K562 (cell line): ENCODE measurements around the gene RHOT1. TPM values are rescaled to one million over a fixed set of nuclear protein-coding genes. Genes with fewer than 3 reads are reported as not detected.
A peak's percentile ranks its signal among the peaks of the same experiment; 100 is the strongest.

Experiments
- BRD9 ChIP-seq: fragments of 450-650 bp; IDR thresholded peaks from 2 replicates; pipeline ENCODE4 v1.6.1; 2018; ENCODE audit warnings: low read depth; ENCODE audit not compliant: partially characterized antibody
- CBX3 ChIP-seq, 2 experiments: IDR thresholded peaks; 1 replicate in 1 of 2; 2 replicates in 1 of 2; pipeline ENCODE4 v1.6.1; 2012; ENCODE audit warnings: inconsistent platforms in 2 of 2, low read length in 2 of 2, borderline replicate concordance in 1 of 2, control low read depth in 1 of 2
- CC2D1A ChIP-seq: fragments of 450-650 bp; IDR thresholded peaks from 2 replicates; pipeline ENCODE4 v1.6.1; 2017; ENCODE audit warnings: mild to moderate bottlenecking
- CXXC5 ChIP-seq: fragments of 250-450 bp; sonication (Bioruptor Pico); IDR thresholded peaks from 2 replicates; pipeline ENCODE4 v1.8.0; 2022; ENCODE audit warnings: inconsistent platforms, mild to moderate bottlenecking, moderate library complexity
- FOXK2 ChIP-seq, 2 experiments: fragments of 450-650 bp; IDR thresholded peaks in 1 of 2; conservative IDR thresholded peaks in 1 of 2; 2 replicates each; pipeline ENCODE4 v1.6.1; 2016; ENCODE audit warnings: low read depth in 2 of 2, mild to moderate bottlenecking in 1 of 2
- LCOR ChIP-seq: sonication (generic); formaldehyde crosslinking; IDR thresholded peaks from 2 replicates; pipeline ENCODE4 v1.8.0; 2022; ENCODE audit warnings: mild to moderate bottlenecking, missing genetic modification reagents
- MTA3 ChIP-seq: fragments of 450-650 bp; formaldehyde crosslinking; IDR thresholded peaks from 2 replicates; pipeline ENCODE4 v1.6.1; 2017; ENCODE audit warnings: mild to moderate bottlenecking, borderline replicate concordance
- MYC ChIP-seq, 2 experiments: fragments of 250-450 bp in 1 of 2; sonication (Bioruptor Pico) in 1 of 2; IDR thresholded peaks; 2 replicates each; pipeline versions ENCODE4 v1.5.1 to v1.6.1; 2012 to 2021; ENCODE audit warnings: low read depth in 2 of 2, borderline replicate concordance in 1 of 2, improper control_type of control experiment in 1 of 2, low read length in 1 of 2, mild to moderate bottlenecking in 1 of 2, moderate library complexity in 1 of 2
- NBN ChIP-seq: fragments of 450-650 bp; IDR thresholded peaks from 2 replicates; pipeline ENCODE4 v1.6.1; 2016; ENCODE audit warnings: low read depth, mild to moderate bottlenecking
- PHB2 ChIP-seq: fragments of 450-650 bp; IDR thresholded peaks from 2 replicates; pipeline ENCODE4 v1.6.1; 2017; ENCODE audit warnings: low read depth
- RBFOX2 ChIP-seq: fragments of 200-400 bp; formaldehyde crosslinking; IDR thresholded peaks from 2 replicates; pipeline ENCODE4 v1.6.1; 2017; ENCODE audit warnings: low read depth, mild to moderate bottlenecking, low read length, moderate library complexity
- SOX6 ChIP-seq: fragments of 450-650 bp; IDR thresholded peaks from 2 replicates; pipeline ENCODE4 v1.6.1; 2014; ENCODE audit warnings: mild to moderate bottlenecking
- TEAD4 ChIP-seq, 2 experiments: sonication (generic) in 1 of 2; formaldehyde crosslinking in 1 of 2; IDR thresholded peaks; 2 replicates each; pipeline versions ENCODE4 v1.6.1 to v1.8.0; 2012 to 2022; ENCODE audit warnings: borderline replicate concordance in 1 of 2, inconsistent platforms in 1 of 2, low read length in 1 of 2, mild to moderate bottlenecking in 1 of 2, missing genetic modification reagents in 1 of 2
- ZNF217 ChIP-seq: sonication (generic); formaldehyde crosslinking; IDR thresholded peaks from 2 replicates; pipeline ENCODE4 v1.8.0; 2022; ENCODE audit warnings: mild to moderate bottlenecking, missing genetic modification reagents
- ZNF668 ChIP-seq: fragments of 250-450 bp; sonication (Bioruptor Pico); IDR thresholded peaks from 2 replicates; pipeline ENCODE4 v1.8.0; 2022; ENCODE audit warnings: mild to moderate bottlenecking, inconsistent platforms
- polyA plus RNA-seq, 8 experiments: library from polyadenylated mRNA; depleted of rRNA in 4 of 8; stranded (reverse) in 5 of 8; unstranded in 3 of 8; fragments of >200 nt; fragmentation: Nextera tagmentation in 2 of 8; fragmentation: Illumina TruSeq in 1 of 8; extraction: Ambion mirVana in 2 of 8; extraction: Trizol in 1 of 8; gene quantifications; 2 replicates each; pipeline versions ENCODE4 v1.2.1 to v1.2.3, GENCODE V29; 2011 to 2014; ENCODE audit warnings: inconsistent platforms in 1 of 8, missing spikeins in 1 of 8
- total RNA-seq, 7 experiments: library from RNA; depleted of rRNA in 6 of 7; stranded (reverse); fragments of >200 nt in 6 of 7; fragmentation: Illumina TruSeq in 2 of 7; extraction: Trizol in 2 of 7; gene quantifications; 2 replicates each; pipeline versions ENCODE4 v1.2.1 to v1.2.3, GENCODE V29; 2011 to 2021; ENCODE audit warnings: low replicate concordance in 1 of 7
- TF ChIP-seq, protein P1 (sequence below): fragments of 250-450 bp; sonication (Bioruptor Pico); IDR thresholded peaks from 2 replicates; pipeline ENCODE4 v1.8.0; 2021; ENCODE audit warnings: moderate library complexity, mild to moderate bottlenecking, inconsistent platforms
- TF ChIP-seq, protein P2 (sequence below): fragments of 250-450 bp; sonication (Bioruptor Pico); IDR thresholded peaks from 2 replicates; pipeline ENCODE4 v1.4.0; 2020; ENCODE audit warnings: mild to moderate bottlenecking, moderate library complexity
- TF ChIP-seq, protein P3 (sequence below): fragments of 250-450 bp; sonication (Bioruptor Pico); IDR thresholded peaks from 2 replicates; pipeline ENCODE4 v1.4.0; 2020
- TF ChIP-seq, protein P4 (sequence below): fragments of 250-450 bp; sonication (Bioruptor Pico); IDR thresholded peaks from 2 replicates; pipeline ENCODE4 v1.5.0; 2021
- TF ChIP-seq, protein P5 (sequence below): fragments of 450-650 bp; formaldehyde crosslinking; conservative IDR thresholded peaks from 2 replicates; pipeline ENCODE4 v1.4.0; 2022; ENCODE audit warnings: mild to moderate bottlenecking, missing genetic modification characterization

Gene RHOT1
- total and polyA plus RNA-seq, 9 of the 15 experiments (the other 6 are each of a cell fraction or from before 2014, with no cell fraction given), result 23.0 to 101 (median 32.2) TPM

DNA sequence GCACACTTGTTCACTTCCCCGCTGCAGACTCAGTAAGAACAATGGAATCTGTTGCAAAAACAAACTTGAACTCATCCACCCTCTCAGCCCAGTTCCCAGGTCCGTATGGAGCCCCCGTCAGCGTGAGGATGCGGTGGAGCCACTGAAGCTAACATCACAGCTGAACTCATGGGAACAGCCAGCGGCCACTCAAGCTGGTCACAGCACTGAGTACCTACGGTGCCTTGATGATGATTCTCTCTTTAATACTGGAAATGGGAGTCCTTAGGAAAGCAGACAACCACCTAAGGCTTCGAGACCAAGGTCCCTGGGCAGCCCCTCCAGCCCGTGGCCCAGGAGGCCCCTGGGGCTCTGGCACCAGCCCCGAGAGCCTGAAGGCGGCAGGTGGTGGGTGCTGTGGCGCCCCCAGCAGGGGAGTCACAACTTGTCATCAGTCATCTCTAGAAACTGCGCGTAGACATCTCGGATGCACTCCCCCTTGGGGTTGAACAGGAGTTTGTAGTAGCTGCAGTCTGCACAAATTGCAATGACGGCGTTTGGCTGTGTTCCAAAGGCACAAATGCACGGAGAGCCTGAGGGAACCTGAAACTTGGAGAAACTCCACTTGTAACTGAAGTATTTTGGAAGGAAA lies 31.0 kb upstream of the RHOT1 start (continued):
- TF ChIP-seq TEAD4 (IDR thresholded peaks at IDR 0.05; ENCODE audit: low read length) (no peak), TEAD4 (CRISPR knock-in tag; IDR thresholded peaks at IDR 0.05; ENCODE audit: borderline replicate concordance) (no peak), CC2D1A (no peak), NBN (peak; percentile 77; the same call in 1 of the 2 replicates), FOXK2 (conservative IDR thresholded peaks at IDR 0.05 in 1 of 2, IDR thresholded peaks at IDR 0.05 in 1 of 2; ENCODE audit: low read depth in 2 of 2) (peak; percentile 28 to 41; a peak in 1 of 4 replicates), RBFOX2 (peak; percentile 46; the same call in 1 of the 2 replicates), MYC (IDR thresholded peaks at IDR 0.05; ENCODE audit: low read depth, low read length) (peak; percentile 76), MYC (CRISPR knock-in tag; IDR thresholded peaks at IDR 0.05; ENCODE audit: borderline replicate concordance, low read depth) (no peak), ZNF668 (CRISPR knock-in tag) (no peak), PHB2 (no peak), CBX3 (IDR thresholded peaks at IDR 0.05; ENCODE audit: borderline replicate concordance in 1 of 2, low read length in 2 of 2) (peak in 1 of 2 experiments; percentile 59; a peak in 1 of 3 replicates), ZNF217 (CRISPR knock-in tag) (no peak), SOX6 (peak; percentile 64; the same call in 1 of the 2 replicates), MTA3 (peak; percentile 49; the same call in 1 of the 2 replicates), CXXC5 (CRISPR knock-in tag) (peak; percentile 68), BRD9 (peak; percentile 45), LCOR (CRISPR knock-in tag) (no peak)
- TF ChIP-seq, protein P1, sequence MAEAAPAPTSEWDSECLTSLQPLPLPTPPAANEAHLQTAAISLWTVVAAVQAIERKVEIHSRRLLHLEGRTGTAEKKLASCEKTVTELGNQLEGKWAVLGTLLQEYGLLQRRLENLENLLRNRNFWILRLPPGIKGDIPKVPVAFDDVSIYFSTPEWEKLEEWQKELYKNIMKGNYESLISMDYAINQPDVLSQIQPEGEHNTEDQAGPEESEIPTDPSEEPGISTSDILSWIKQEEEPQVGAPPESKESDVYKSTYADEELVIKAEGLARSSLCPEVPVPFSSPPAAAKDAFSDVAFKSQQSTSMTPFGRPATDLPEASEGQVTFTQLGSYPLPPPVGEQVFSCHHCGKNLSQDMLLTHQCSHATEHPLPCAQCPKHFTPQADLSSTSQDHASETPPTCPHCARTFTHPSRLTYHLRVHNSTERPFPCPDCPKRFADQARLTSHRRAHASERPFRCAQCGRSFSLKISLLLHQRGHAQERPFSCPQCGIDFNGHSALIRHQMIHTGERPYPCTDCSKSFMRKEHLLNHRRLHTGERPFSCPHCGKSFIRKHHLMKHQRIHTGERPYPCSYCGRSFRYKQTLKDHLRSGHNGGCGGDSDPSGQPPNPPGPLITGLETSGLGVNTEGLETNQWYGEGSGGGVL (CRISPR knock-in tag), result no peak
- TF ChIP-seq, protein P2, sequence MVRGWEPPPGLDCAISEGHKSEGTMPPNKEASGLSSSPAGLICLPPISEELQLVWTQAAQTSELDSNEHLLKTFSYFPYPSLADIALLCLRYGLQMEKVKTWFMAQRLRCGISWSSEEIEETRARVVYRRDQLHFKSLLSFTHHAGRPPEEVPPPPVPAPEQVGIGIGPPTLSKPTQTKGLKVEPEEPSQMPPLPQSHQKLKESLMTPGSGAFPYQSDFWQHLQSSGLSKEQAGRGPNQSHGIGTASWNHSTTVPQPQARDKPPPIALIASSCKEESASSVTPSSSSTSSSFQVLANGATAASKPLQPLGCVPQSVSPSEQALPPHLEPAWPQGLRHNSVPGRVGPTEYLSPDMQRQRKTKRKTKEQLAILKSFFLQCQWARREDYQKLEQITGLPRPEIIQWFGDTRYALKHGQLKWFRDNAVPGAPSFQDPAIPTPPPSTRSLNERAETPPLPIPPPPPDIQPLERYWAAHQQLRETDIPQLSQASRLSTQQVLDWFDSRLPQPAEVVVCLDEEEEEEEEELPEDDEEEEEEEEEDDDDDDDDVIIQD (CRISPR knock-in tag), result no peak
- TF ChIP-seq, protein P3, sequence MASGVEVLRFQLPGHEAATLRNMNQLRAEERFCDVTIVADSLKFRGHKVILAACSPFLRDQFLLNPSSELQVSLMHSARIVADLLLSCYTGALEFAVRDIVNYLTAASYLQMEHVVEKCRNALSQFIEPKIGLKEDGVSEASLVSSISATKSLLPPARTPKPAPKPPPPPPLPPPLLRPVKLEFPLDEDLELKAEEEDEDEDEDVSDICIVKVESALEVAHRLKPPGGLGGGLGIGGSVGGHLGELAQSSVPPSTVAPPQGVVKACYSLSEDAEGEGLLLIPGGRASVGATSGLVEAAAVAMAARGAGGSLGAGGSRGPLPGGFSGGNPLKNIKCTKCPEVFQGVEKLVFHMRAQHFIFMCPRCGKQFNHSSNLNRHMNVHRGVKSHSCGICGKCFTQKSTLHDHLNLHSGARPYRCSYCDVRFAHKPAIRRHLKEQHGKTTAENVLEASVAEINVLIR, result no peak
- TF ChIP-seq, protein P4, sequence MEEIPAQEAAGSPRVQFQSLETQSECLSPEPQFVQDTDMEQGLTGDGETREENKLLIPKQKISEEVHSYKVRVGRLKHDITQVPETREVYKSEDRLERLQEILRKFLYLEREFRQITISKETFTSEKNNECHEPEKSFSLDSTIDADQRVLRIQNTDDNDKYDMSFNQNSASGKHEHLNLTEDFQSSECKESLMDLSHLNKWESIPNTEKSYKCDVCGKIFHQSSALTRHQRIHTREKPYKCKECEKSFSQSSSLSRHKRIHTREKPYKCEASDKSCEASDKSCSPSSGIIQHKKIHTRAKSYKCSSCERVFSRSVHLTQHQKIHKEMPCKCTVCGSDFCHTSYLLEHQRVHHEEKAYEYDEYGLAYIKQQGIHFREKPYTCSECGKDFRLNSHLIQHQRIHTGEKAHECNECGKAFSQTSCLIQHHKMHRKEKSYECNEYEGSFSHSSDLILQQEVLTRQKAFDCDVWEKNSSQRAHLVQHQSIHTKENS (CRISPR knock-in tag), result no peak
- TF ChIP-seq, protein P5, sequence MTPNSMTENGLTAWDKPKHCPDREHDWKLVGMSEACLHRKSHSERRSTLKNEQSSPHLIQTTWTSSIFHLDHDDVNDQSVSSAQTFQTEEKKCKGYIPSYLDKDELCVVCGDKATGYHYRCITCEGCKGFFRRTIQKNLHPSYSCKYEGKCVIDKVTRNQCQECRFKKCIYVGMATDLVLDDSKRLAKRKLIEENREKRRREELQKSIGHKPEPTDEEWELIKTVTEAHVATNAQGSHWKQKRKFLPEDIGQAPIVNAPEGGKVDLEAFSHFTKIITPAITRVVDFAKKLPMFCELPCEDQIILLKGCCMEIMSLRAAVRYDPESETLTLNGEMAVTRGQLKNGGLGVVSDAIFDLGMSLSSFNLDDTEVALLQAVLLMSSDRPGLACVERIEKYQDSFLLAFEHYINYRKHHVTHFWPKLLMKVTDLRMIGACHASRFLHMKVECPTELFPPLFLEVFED, result no peak
